ELF-1 (cell line): ENCODE results near the gene SPRY1.

Source experiments
- DNase-seq: peaks from one replicate; pipeline ENCODE4 v3.0.0-alpha.2; 2016; ENCODE audit warnings: low read depth, low spot score

The SPRY1 gene

DNA sequence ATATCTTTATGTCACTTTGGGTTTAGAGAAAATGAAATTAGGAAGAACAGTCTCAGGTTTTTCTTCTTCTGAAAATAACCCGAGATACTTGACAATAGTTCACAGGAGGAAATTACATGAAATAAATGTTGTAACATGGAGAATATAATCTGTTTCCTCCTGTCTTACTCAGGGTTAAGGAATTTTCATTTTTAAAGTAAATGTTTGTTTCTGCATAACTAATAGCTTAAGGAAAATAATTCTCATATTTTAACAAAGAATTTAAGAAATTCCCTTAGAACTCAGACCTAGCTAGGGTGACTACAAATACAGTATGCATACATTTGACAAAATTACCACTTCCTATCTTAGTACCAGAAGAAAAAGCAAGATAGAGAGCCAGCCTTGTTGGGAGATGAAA, 17.2 kb upstream of the SPRY1 start:
- no peak for DNase-seq

DNA sequence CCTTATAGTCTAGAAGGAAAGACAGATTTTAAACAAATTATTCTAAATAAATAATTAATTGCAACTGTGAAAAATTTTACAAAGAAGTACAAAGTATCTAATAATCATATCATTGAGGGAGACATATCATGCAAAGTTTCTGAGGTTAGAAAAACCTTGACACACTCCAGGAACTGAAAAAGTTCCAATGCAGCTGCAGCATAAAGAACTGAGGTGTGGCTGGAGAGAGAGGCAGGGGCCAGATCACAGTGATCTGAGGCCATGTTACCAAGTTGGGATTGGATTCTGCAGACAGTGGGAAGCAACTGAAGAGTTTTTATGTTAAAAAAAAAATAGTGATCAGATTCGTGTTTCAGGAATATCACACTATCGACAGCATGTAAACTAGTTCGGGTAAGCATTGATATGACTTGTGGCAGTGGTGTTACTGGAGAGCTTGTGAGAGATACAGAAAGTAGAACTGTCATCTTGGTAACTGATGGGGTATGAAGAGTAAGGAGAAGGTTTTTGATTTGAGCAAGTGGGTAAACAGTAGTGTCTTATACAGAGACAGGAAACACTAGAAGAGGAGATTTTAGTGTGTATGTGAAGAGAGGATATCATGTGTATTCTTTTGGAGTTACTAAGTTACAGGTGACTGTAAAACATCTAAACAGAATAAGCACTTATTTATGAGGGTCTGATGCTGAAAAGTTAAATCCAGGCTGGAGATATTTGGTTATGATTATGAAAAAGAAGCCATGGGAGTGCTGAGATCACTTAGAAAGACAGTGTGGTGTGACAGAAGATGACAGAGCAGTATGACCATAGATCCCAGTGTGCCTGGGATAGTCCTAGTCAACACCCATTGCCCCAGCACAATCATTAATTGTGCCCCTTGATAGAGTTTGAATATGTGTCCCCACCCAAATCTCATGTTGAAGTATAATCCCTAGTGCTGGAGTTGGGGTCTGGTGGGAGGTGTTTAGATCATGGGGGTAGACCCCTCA, 15.6 kb upstream of the SPRY1 start:
- no peak for DNase-seq

- DNase-seq = no peak
Observed at GRCh38 chr4:123381996-123382395, 14.6 kb upstream of the SPRY1 start.

DNA sequence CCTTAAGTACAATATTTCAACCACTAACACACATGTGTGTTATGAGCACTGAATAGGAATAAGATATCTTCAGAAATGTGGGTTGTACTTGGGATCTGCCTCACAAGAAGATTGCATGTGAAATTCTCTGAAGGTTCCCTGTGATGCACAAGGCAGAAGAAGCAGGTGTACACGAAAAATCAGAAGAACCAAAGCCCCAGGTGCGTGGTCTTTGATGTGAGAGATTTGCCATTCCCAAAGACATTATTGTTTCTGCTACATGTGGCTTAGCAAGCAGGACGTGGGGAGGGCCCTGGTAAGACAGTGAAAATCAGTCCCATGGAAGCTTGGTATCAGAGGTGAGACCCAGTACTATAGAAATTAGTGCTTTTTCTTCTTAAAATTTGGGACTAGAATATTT, 13.0 kb upstream of the SPRY1 start:
- DNase-seq = no peak

DNA sequence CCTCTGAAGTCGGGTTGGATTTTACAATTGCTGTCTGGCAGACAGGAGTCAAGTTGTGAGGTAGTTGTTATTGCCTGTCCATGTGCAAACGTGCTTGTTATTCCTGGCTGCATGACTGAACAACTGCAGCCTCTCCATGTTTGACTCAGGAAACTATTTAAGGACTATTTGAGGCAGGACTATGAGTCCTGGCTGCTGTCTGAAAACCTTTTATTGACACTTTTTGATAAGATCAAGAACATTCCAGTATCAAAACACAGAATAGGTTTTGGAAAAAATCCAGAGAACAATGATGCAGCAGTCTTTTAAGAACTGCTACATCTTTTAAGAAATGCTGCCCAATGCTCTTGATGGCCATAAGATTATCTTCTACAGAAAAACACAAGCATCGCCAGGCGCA, 10.0 kb upstream of the SPRY1 start:
- no peak for DNase-seq

- no peak for DNase-seq
Observed at GRCh38 chr4:123390846-123391456, 5.6 kb upstream of the SPRY1 start.

DNA sequence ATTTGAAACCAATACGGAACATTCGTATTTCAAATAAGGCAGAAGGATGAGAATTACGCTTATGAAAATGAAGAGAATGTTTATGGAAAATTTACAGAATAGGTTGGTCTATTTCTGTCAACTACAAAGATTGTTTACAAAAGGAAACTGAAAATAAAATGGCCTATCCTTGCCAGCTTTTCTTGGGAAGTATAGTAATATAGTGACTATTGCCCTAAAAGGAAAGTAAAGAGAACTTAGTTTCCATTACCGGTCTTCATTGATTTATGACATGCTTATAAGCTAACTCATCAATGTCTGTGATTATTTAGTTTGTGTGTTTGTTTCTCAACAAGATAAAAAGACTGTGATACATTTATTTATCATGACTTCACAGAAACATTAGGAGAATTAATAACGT, 2.9 kb upstream of the SPRY1 start:
- no peak for DNase-seq

DNA sequence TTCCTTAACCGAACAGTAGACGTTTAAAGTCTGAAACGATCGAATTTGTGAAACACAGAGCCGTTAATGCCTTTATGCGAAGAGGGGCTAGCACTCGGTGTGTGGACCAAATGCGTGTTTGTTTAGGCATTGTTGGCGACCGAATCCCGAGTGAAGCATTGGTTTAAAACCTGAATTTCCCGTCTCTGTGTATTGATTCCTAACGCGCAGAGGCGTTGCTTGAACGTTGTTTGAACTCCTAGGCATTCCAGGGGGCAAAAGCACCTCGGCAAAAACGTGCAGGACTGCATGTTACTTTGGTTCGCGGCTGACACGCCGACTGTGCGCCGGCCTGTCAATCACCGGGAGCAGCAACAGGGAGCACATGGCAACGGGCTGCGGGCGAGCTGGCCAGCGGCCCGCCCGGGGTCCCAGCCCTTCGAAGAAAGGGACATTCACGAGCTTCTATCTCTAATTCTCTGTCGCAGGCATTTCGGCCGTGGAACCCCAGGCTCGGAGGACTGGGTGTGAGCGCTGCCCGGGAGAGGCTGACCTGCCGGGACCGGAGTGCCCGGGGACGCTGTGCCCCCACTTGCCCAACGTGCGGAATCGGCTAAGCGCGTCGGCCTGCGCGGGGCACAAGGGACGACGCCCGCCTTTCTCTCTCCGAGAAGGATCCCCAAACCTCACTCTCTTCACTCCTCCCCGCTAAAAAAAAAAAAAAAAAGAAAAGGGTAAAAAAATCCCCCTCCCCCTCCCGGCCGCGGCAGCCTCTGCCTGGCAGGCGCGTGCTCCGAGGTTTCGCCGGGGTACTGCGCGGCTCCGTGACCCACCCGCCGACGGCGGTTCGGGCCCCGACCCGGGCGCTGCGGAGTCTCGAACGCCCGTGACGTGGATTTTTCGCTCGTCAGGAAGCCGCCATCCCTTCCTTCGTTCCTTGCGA, 810 bp downstream of the SPRY1 start:
- DNase-seq = peak; percentile 87

- peak; percentile 70 for DNase-seq
Observed at GRCh38 chr4:123398066-123398852, 1.7 kb downstream of the SPRY1 start.

- DNase-seq = peak; percentile 77
Observed at GRCh38 chr4:123398853-123399626, 2.4 kb downstream of the SPRY1 start.

DNA sequence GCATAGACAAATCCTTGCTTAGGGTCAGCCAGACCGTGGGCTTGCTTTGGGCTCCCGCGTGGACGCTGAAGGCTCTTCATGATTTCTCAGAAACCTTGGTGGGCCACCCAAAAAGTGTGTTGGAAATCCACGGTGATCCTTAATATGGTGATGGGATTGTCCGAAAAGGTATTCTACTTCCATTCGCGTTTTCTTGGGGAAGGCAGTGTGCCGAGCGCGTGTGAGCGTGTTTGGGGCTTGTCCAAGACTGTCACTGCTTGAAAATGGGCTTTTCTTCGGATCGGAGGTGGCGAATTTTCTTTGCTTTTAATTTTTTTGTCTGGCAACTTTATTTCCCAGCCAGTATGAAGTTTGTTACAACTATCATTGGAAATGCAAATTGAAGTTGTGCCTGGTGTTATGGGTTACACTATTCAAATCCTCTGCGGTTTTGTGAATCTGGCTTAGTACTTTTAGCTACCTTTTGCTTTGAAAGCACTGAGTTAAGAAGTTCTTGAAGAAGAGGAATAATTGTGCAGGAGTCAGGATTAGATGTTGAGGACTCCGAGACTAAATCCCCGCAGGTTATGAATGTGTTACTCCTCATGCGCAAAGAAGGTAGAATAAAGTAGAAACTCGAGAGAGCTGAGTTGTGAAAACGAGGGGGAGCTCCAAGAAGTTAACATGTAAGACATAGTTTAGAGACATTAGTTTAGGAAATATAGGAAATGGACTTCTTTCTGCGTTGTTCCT, 3.2 kb downstream of the SPRY1 start:
- DNase-seq = no peak

DNA sequence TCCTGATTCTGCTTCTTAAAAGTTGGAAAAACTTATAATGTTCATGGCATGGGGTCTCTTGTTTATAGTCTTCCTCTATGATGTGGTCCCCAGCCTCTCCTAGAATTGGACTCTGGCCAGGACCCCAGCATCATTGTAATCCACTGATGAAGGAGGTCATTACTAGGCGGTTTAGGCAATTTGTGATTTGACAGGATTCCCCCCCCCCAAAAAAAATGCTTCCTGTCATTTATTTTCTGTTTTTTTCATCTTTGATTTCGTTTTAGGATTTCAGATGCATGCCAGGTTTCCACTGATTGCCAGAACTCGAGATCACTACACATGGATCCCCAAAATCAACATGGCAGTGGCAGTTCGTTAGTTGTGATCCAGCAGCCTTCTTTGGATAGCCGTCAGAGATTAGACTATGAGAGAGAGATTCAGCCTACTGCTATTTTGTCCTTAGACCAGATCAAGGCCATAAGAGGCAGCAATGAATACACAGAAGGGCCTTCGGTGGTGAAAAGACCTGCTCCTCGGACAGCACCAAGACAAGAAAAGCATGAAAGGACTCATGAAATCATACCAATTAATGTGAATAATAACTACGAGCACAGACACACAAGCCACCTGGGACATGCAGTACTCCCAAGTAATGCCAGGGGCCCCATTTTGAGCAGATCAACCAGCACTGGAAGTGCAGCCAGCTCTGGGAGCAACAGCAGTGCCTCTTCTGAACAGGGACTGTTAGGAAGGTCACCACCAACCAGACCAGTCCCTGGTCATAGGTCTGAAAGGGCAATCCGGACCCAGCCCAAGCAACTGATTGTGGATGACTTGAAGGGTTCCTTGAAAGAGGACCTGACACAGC, 4.9 kb downstream of the SPRY1 start:
- DNase-seq = no peak

DNA sequence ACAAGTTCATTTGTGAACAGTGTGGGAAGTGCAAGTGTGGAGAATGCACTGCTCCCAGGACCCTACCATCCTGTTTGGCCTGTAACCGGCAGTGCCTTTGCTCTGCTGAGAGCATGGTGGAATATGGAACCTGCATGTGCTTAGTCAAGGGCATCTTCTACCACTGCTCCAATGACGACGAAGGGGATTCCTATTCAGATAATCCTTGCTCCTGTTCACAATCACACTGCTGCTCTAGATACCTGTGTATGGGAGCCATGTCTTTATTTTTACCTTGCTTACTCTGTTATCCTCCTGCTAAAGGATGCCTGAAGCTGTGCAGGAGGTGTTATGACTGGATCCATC, 5.5 kb downstream of the SPRY1 start:
- no peak for DNase-seq

DNA sequence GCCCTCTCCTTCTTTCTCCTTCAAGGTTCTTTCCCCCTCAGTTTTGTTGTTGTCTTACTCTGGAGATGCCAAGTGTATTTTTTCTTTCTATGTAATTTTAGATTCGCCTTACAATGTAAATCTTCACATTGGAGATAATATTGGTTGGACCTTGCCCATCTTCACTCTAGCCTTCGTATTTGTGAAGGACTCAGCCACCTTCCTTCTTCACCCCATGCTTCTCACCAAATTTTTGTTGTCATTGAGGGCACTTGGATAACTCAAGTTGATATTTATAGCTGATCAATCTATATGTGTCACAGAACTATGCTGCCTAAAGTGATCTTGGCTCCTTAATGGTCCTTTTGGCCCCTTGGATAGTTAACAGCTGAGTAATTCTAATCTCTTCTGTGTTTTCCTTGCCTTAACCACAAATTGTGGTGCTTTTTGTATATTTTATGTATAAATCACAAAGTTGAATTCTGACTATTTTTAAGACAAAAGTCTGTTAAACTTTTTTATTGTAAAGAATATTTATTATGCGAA, 6.5 kb downstream of the SPRY1 start:
- DNase-seq = no peak

DNA sequence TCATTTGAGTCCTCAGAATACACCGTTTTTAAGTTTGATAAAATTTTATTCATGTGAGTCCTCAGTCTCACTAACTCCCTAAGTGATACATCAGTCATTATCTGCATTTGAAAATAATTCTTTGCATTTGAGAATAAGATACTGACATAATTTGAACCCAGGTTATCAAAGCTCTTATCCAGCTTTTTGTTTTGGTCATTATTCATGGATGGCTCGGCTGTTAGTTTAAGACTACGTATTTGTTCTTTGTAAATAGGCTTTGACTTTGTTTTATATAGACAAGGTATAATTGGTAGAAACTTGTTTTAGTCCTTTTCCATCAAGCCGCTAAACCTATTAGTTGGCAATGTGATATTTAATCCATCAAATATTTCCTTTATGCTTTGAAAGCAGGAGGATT, 7.9 kb downstream of the SPRY1 start:
- DNase-seq = no peak

DNA sequence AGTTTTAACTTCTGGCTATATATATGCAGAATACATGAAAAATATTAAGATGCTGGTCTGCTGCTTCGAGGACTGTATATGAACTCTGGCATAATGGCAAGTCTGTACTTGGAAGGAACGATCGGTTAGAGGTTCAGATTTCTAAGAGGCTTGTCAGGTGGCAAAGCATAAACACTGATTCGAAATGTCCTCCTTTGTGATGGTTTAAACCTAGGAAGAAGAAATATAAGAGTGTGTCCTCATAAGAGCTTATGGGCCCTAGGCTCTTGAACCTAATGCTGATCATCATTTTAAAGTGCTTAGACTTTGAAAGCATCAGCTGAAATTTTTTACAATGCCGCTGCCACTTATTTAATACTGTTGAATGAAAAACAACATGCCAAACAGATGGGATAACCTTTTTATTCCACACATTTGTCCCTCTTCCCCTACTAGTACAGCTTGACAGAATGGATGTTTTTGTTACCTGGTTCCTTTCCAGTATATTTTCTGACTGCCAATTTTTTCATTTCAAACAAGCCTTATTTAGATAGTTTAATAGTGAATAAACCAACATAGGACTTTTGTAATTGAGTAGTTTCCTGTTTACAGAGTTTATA, 8.8 kb downstream of the SPRY1 start:
- DNase-seq = no peak

DNA sequence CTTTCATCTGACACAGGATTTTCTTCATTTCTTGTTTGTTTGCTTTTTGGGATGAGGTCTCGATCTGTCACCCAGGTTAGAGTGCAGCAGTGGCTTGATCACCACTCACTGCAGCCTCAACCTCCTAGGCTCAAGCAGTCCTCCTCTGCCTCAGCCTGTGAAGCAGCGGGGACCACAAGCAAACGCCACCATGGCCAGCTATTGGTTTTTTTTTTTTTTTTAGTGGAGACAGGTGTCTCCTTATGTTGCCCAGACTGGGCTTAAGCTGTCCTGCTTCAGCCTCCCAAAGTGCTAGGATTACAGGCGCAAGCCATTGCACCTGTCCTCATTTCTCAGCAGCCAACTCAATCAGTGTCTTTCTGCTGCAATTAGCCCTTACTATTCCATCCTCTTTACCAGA, 10.3 kb downstream of the SPRY1 start:
- no peak for DNase-seq

DNA sequence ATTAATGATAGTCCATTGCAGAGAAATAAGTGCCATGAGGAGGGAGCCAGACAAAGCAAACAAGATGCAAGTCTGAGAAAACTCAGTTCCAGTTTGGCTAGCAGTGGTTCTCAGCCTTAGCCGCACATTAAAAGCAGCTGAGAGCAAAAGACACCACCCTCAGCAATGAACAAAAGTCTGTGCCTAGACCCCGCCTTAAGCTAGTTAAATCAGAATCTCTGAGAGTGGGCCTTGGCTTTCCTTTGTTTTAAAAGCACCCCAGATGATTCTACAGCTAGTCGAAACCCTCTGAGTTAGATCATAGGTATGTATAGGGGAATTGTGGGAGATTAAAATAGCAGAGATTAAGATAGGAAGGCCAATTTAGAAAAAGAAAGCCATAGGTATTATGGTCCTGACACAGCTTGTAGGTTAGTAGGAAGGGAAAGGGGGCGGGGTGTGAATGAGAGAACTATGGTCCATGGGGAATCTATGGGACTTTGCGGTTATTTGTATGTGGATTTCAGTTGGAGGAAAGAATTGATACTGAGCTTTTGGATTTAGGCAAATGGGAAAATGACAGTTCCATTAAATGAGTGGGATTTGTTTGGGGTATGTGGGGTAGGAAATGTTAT, 12.0 kb downstream of the SPRY1 start:
- DNase-seq = no peak
